Hepatocyte (in vitro differentiated cells): Measurements from ENCODE around the gene VAV1.

Source experiments
- EZH2 ChIP-seq: fragments of 200-600 bp; sonication (generic); IDR thresholded peaks from 2 replicates; pipeline ENCODE4 v1.6.1; 2016; ENCODE audit warnings: antibody characterized with exemption, mild to moderate bottlenecking, borderline replicate concordance
- TF ChIP-seq, protein P1 (sequence below): fragments of 200-600 bp; sonication (generic); IDR thresholded peaks from 2 replicates; pipeline ENCODE4 v1.5.1; 2016; ENCODE audit warnings: antibody characterized with exemption, mild to moderate bottlenecking; ENCODE audit not compliant: poor library complexity

DNA sequence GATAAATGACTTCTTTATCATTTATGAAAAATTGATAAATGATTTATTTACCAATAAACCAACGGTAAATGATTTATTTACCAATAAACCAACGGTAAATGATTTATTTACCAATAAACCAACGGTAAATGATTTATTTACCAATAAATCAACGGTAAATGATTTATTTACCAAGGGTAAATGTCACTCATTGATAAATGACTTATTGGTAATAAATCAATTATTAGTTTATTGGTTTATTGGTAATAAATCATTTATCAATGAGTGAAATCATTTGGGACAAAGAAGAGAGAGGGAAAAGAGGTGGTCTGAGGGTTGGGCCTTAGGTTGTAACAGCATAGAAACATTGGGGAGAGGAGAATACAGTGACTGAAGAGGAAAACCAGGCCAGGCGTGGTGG is 21.5 kb downstream of the VAV1 start:
- TF ChIP-seq EZH2 = no peak
- TF ChIP-seq, protein P1, sequence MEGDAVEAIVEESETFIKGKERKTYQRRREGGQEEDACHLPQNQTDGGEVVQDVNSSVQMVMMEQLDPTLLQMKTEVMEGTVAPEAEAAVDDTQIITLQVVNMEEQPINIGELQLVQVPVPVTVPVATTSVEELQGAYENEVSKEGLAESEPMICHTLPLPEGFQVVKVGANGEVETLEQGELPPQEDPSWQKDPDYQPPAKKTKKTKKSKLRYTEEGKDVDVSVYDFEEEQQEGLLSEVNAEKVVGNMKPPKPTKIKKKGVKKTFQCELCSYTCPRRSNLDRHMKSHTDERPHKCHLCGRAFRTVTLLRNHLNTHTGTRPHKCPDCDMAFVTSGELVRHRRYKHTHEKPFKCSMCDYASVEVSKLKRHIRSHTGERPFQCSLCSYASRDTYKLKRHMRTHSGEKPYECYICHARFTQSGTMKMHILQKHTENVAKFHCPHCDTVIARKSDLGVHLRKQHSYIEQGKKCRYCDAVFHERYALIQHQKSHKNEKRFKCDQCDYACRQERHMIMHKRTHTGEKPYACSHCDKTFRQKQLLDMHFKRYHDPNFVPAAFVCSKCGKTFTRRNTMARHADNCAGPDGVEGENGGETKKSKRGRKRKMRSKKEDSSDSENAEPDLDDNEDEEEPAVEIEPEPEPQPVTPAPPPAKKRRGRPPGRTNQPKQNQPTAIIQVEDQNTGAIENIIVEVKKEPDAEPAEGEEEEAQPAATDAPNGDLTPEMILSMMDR = no peak
